Prostate gland (tissue), 2 donors: ENCODE results near the gene S100A5.

Source experiments
- POLR2A ChIP-seq: fragments of 450-650 bp; IDR thresholded peaks from one replicate; pipeline ENCODE4 v1.6.1; 2016; ENCODE audit warnings: antibody characterized with exemption, mild to moderate bottlenecking
- POLR2AphosphoS5 ChIP-seq: sonication (generic); formaldehyde crosslinking; IDR thresholded peaks from one replicate; pipeline ENCODE4 v1.6.1; 2017; ENCODE audit warnings: antibody characterized with exemption
- TF ChIP-seq, protein P1 (sequence below), 4 experiments: fragments of 200-600 bp in 2 of 4; fragments of 450-650 bp in 2 of 4; sonication (generic) in 2 of 4; IDR thresholded peaks; 1 replicate in 3 of 4; 2 replicates in 1 of 4; pipeline ENCODE4 v1.5.1; 2016 to 2019; ENCODE audit warnings: antibody characterized with exemption in 4 of 4, mild to moderate bottlenecking in 2 of 4, moderate library complexity in 2 of 4

DNA sequence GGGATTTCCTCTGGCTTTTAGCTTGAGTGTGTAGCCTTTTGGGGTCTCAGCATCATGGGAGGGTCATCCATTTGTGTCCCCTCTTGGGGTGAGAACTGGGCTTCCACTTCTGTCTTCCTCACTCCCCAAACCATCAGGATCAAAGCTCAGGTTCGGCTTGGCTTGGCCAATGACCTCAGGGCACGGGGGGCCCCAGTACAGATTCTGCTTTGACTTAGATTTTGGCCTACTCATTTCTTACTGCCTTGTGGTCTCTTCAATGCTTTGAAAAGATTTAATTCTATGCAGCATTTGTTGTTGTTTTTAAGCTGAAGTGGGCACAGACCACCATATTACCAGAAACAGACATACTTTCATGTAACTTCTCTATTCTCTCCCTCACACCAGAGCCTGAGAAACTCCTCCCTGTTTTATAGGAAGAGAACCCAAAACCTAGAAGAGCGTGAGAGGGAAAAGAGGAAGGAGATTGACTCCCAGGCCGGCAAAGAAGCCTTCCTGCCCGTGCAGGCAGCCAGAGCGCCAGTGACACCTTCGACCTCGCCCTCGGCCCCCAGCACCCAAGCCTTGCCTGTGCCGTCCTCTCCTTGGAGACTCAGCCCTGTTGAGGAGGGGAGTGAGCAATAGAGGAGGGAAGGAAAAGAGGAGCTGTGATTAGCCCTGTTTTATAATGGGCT lies 10.2 kb upstream of the S100A5 start:
- TF ChIP-seq, protein P1, sequence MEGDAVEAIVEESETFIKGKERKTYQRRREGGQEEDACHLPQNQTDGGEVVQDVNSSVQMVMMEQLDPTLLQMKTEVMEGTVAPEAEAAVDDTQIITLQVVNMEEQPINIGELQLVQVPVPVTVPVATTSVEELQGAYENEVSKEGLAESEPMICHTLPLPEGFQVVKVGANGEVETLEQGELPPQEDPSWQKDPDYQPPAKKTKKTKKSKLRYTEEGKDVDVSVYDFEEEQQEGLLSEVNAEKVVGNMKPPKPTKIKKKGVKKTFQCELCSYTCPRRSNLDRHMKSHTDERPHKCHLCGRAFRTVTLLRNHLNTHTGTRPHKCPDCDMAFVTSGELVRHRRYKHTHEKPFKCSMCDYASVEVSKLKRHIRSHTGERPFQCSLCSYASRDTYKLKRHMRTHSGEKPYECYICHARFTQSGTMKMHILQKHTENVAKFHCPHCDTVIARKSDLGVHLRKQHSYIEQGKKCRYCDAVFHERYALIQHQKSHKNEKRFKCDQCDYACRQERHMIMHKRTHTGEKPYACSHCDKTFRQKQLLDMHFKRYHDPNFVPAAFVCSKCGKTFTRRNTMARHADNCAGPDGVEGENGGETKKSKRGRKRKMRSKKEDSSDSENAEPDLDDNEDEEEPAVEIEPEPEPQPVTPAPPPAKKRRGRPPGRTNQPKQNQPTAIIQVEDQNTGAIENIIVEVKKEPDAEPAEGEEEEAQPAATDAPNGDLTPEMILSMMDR (IDR thresholded peaks at IDR 0.05), result no peak
- TF ChIP-seq POLR2A, result no peak
- no peak for TF ChIP-seq POLR2AphosphoS5
